Measurements from ENCODE around the gene MTARC2.

DNA sequence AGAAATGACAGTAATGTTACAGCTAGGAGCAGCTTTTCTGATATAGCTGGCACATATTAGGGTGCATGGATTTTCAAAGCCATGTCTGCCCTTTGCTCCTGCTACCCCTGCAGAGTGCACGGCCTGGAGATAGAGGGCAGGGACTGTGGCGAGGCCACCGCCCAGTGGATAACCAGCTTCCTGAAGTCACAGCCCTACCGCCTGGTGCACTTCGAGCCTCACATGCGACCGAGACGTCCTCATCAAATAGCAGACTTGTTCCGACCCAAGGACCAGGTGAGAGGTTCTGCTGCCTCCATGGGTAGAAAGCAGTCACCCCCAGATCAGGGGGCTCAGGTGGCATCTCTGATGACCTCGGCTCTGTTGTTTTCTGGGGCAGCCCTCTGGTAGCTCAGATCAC lies 48.4 kb downstream of the MTARC2 start:
- TF ChIP-seq, protein P1, sequence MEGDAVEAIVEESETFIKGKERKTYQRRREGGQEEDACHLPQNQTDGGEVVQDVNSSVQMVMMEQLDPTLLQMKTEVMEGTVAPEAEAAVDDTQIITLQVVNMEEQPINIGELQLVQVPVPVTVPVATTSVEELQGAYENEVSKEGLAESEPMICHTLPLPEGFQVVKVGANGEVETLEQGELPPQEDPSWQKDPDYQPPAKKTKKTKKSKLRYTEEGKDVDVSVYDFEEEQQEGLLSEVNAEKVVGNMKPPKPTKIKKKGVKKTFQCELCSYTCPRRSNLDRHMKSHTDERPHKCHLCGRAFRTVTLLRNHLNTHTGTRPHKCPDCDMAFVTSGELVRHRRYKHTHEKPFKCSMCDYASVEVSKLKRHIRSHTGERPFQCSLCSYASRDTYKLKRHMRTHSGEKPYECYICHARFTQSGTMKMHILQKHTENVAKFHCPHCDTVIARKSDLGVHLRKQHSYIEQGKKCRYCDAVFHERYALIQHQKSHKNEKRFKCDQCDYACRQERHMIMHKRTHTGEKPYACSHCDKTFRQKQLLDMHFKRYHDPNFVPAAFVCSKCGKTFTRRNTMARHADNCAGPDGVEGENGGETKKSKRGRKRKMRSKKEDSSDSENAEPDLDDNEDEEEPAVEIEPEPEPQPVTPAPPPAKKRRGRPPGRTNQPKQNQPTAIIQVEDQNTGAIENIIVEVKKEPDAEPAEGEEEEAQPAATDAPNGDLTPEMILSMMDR (conservative IDR thresholded peaks at IDR 0.05) = no peak
- no peak for TF ChIP-seq ZFX (IDR thresholded peaks at IDR 0.05)

Measured in C4-2B (cell line).